Fibroblast of lung (primary cell): ENCODE data around the gene TCL1B. TPM values are rescaled to one million over a fixed set of nuclear protein-coding genes. Genes with fewer than 3 reads are reported as not detected.

ENCODE experiments used
- DNase-seq, 2 donors: peaks; one replicate each; pipeline versions ENCODE4 v3.0.0 to v3.0.0-alpha.2; 2010; ENCODE audit warnings: low read depth in 2 of 2
- H2AFZ ChIP-seq: 2 replicates; pipeline ENCODE4 v1.5.1; 2012; ENCODE audit warnings: low read length, control low read depth, inconsistent platforms
- H3K27ac ChIP-seq: 2 replicates; pipeline ENCODE4 v1.5.1; 2011; ENCODE audit warnings: low read length, control low read depth; ENCODE audit not compliant: insufficient read depth
- H3K27me3 ChIP-seq: 2 replicates; pipeline ENCODE4 v1.5.1; 2011; ENCODE audit warnings: mild to moderate bottlenecking, low read length; ENCODE audit not compliant: control insufficient read depth, insufficient read depth
- H3K36me3 ChIP-seq: 2 replicates; pipeline ENCODE4 v1.5.1; 2011; ENCODE audit warnings: low read length; ENCODE audit not compliant: control insufficient read depth, insufficient read depth
- H3K4me1 ChIP-seq: 2 replicates; pipeline ENCODE4 v1.5.1; 2011; ENCODE audit warnings: low read length; ENCODE audit not compliant: control insufficient read depth, insufficient read depth; ENCODE audit errors: extremely low read depth
- H3K4me2 ChIP-seq: 2 replicates; pipeline ENCODE4 v1.5.1; 2011; ENCODE audit warnings: low read length, control low read depth; ENCODE audit not compliant: insufficient read depth; ENCODE audit errors: extremely low read depth
- H3K4me3 ChIP-seq, 4 experiments: fragments of 200-600 bp in 1 of 4; sonication (generic) in 1 of 4; replicated peaks in 1 of 4; 2 replicates each; pipeline ENCODE4 v1.5.1; 2011 to 2016; ENCODE audit warnings: low read length in 4 of 4, low read depth in 3 of 4, mild to moderate bottlenecking in 3 of 4, control low read depth in 2 of 4, inconsistent platforms in 1 of 4, mixed read lengths in 1 of 4; ENCODE audit not compliant: insufficient read depth in 1 of 4; ENCODE audit errors: control extremely low read depth in 1 of 4
- H3K79me2 ChIP-seq: 2 replicates; pipeline ENCODE4 v1.5.1; 2012; ENCODE audit warnings: mild to moderate bottlenecking, low read length, inconsistent platforms; ENCODE audit not compliant: control insufficient read depth, insufficient read depth
- H3K9ac ChIP-seq: 2 replicates; pipeline ENCODE4 v1.5.1; 2011; ENCODE audit warnings: mild to moderate bottlenecking, low read length, control low read depth; ENCODE audit not compliant: insufficient read depth
- H3K9me3 ChIP-seq: 2 replicates; pipeline ENCODE4 v1.5.1; 2012; ENCODE audit warnings: low read depth, low read length; ENCODE audit not compliant: control insufficient read depth, insufficient read depth
- H4K20me1 ChIP-seq: 2 replicates; pipeline ENCODE4 v1.5.1; 2011; ENCODE audit warnings: low read length; ENCODE audit not compliant: control insufficient read depth, insufficient read depth; ENCODE audit errors: extremely low read depth
- EZH2 ChIP-seq: IDR thresholded peaks from 2 replicates; pipeline ENCODE4 v1.5.1; 2012; ENCODE audit warnings: low read length, control low read depth, mild to moderate bottlenecking; ENCODE audit errors: missing control alignments
- polyA plus RNA-seq, 2 donors: library from polyadenylated mRNA; depleted of rRNA in 1 of 2; stranded (reverse) in 1 of 2; unstranded in 1 of 2; fragments of >200 nt; gene quantifications; 2 replicates each; pipeline ENCODE4 v1.2.1, GENCODE V29; 2011 to 2012; ENCODE audit warnings: missing spikeins in 1 of 2
- total RNA-seq: library from RNA; depleted of rRNA; stranded (reverse); fragments of >200 nt; gene quantifications from 2 replicates; pipeline ENCODE4 v1.2.1, GENCODE V29; 2014
- TF ChIP-seq, protein P1 (sequence below), 2 donors: IDR thresholded peaks in 1 of 2; conservative IDR thresholded peaks in 1 of 2; 1 replicate in 1 of 2; 2 replicates in 1 of 2; pipeline ENCODE4 v1.5.1; 2011 to 2012; ENCODE audit warnings: low read length in 2 of 2, control low read depth in 1 of 2, inconsistent platforms in 1 of 2, low read depth in 1 of 2, mild to moderate bottlenecking in 1 of 2

TCL1B gene
- total and polyA plus RNA-seq, 2 donors (not counting 1 experiment from before 2014, with no cell fraction given), result not detected

DNA sequence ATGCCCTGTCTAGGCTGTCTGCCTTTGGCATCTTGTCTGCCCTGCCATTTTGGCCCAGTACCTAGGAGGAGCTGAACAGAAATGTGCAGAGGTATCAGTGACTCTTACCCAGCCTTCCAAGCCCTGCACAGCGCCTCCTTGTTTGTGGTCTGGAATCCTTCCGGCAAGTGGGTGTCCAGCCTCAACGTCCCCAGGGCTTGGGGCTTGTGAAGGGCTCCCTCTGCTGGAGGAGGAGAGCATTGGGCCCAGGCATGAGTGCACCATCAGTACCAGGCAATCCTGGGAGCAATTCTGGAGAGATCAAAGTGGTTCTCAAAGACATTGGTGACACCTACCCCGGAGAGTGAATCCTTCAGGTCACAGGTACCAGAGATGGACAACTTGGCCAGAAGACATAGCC, 2.4 kb upstream of the TCL1B start:
- H3K79me2 ChIP-seq, result no peaks in the 10 kb centered on the region
- DNase-seq, result no peak
- H3K36me3 ChIP-seq, result no peaks in the 10 kb centered on the region
- no peaks in the 10 kb centered on the region for H3K4me1 ChIP-seq
- no peaks in the 10 kb centered on the region for H3K9me3 ChIP-seq
- no peak overlapping the region for H3K4me3 ChIP-seq
- no peak overlapping the region for H2AFZ ChIP-seq
- TF ChIP-seq, protein P1, sequence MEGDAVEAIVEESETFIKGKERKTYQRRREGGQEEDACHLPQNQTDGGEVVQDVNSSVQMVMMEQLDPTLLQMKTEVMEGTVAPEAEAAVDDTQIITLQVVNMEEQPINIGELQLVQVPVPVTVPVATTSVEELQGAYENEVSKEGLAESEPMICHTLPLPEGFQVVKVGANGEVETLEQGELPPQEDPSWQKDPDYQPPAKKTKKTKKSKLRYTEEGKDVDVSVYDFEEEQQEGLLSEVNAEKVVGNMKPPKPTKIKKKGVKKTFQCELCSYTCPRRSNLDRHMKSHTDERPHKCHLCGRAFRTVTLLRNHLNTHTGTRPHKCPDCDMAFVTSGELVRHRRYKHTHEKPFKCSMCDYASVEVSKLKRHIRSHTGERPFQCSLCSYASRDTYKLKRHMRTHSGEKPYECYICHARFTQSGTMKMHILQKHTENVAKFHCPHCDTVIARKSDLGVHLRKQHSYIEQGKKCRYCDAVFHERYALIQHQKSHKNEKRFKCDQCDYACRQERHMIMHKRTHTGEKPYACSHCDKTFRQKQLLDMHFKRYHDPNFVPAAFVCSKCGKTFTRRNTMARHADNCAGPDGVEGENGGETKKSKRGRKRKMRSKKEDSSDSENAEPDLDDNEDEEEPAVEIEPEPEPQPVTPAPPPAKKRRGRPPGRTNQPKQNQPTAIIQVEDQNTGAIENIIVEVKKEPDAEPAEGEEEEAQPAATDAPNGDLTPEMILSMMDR (conservative IDR thresholded peaks at IDR 0.05 in 1 of 2, IDR thresholded peaks at IDR 0.05 in 1 of 2; ENCODE audit: low read depth in 1 of 2, low read length in 2 of 2), result peak in 1 of 2 donors; percentile 20
- TF ChIP-seq EZH2, result no peak
- no peak overlapping the region for H3K9ac ChIP-seq
- no peaks in the 10 kb centered on the region for H4K20me1 ChIP-seq
- no peak overlapping the region for H3K27ac ChIP-seq
- H3K27me3 ChIP-seq, result no peaks in the 10 kb centered on the region
- no peak overlapping the region for H3K4me2 ChIP-seq

- Histone ChIP-seq H4K20me1 (no peaks in the 10 kb centered on the region), H3K9me3 (no peaks in the 10 kb centered on the region), H3K27me3 (no peaks in the 10 kb centered on the region), H3K36me3 (no peaks in the 10 kb centered on the region), H2AFZ (no peak overlapping the region), H3K4me3 (no peak overlapping the region), H3K4me1 (no peaks in the 10 kb centered on the region), H3K9ac (no peak overlapping the region), H3K79me2 (no peaks in the 10 kb centered on the region), H3K27ac (no peak overlapping the region), H3K4me2 (no peak overlapping the region)
- DNase-seq, result no peak
- no peak for TF ChIP-seq EZH2
- TF ChIP-seq, protein P1 (conservative IDR thresholded peaks at IDR 0.05 in 1 of 2, IDR thresholded peaks at IDR 0.05 in 1 of 2; ENCODE audit: low read depth in 1 of 2, low read length in 2 of 2), result no peak
These were observed 709 bp downstream of the TCL1B start for GRCh38 chr14:95686935-95687334.

DNA sequence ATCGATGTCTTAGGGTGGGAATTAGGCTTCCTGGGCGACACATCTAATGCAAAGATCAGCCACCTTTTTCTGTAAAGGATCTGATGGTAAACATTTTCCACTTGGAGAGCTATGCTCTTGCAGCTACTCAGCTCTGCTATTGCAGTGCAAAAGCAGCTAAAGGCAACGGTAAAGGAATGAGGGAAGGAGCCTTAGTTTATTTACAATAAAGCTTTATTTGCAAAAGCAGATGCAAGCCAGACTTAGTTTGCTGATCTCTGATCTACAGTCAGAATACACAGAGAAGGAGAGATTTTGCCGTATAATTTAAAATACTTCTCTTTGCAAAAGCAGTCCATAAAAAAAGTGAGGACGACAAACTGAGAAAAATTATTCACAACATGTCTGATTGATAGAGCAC, 3.2 kb downstream of the TCL1B start:
- Histone ChIP-seq H2AFZ (no peak overlapping the region), H3K4me3 (no peak overlapping the region), H3K36me3 (no peaks in the 10 kb centered on the region), H3K9ac (no peak overlapping the region), H3K27me3 (no peaks in the 10 kb centered on the region), H3K79me2 (no peaks in the 10 kb centered on the region), H4K20me1 (no peaks in the 10 kb centered on the region), H3K9me3 (no peaks in the 10 kb centered on the region), H3K4me1 (no peaks in the 10 kb centered on the region), H3K27ac (no peak overlapping the region), H3K4me2 (no peak overlapping the region)
- no peak for DNase-seq
- TF ChIP-seq, protein P1 (conservative IDR thresholded peaks at IDR 0.05 in 1 of 2, IDR thresholded peaks at IDR 0.05 in 1 of 2; ENCODE audit: low read depth in 1 of 2, low read length in 2 of 2), result no peak
- no peak for TF ChIP-seq EZH2
